Duodenal mucosa (tissue), 2 donors: Measurements from ENCODE around the gene KCNIP4.

Experiments
- H3K27ac ChIP-seq: one replicate; pipeline ENCODE4 v1.7.0; 2013; ENCODE audit warnings: low read depth, low read length
- H3K27me3 ChIP-seq, 2 donors: one replicate each; pipeline ENCODE4 v1.7.0; 2013; ENCODE audit warnings: low read length in 2 of 2, control low read depth in 1 of 2; ENCODE audit not compliant: insufficient read depth in 2 of 2, control insufficient read depth in 1 of 2
- H3K36me3 ChIP-seq, 2 donors: one replicate each; pipeline ENCODE4 v1.7.0; 2013; ENCODE audit warnings: low read length in 2 of 2, control low read depth in 1 of 2; ENCODE audit not compliant: insufficient read depth in 2 of 2, control insufficient read depth in 1 of 2
- H3K4me1 ChIP-seq, 2 donors: one replicate each; pipeline ENCODE4 v1.7.0; 2013; ENCODE audit warnings: low read length in 2 of 2, control low read depth in 1 of 2; ENCODE audit not compliant: insufficient read depth in 2 of 2, control insufficient read depth in 1 of 2
- H3K4me3 ChIP-seq, 2 donors: one replicate each; pipeline ENCODE4 v1.7.0; 2013; ENCODE audit warnings: low read length in 2 of 2, low read depth in 1 of 2
- H3K9ac ChIP-seq, 2 donors: one replicate each; pipeline ENCODE4 v1.7.0; 2013; ENCODE audit warnings: low read length in 2 of 2, low read depth in 1 of 2
- H3K9me3 ChIP-seq, 2 donors: one replicate each; pipeline ENCODE4 v1.7.0; 2013; ENCODE audit warnings: low read length in 2 of 2, control low read depth in 1 of 2; ENCODE audit not compliant: control insufficient read depth in 1 of 2

KCNIP4 gene

GRCh38 chr4:21155367-21155766 is 793.2 kb downstream of the KCNIP4 start:
- no peaks in the 10 kb centered on the region for H3K4me1 ChIP-seq
- no peak overlapping the region for H3K27ac ChIP-seq
- no peaks in the 10 kb centered on the region for H3K27me3 ChIP-seq
- H3K36me3 ChIP-seq, result no peaks in the 10 kb centered on the region
- H3K9me3 ChIP-seq, result no peaks in the 10 kb centered on the region
- no peak overlapping the region for H3K4me3 ChIP-seq
- H3K9ac ChIP-seq, result no peak overlapping the region

DNA sequence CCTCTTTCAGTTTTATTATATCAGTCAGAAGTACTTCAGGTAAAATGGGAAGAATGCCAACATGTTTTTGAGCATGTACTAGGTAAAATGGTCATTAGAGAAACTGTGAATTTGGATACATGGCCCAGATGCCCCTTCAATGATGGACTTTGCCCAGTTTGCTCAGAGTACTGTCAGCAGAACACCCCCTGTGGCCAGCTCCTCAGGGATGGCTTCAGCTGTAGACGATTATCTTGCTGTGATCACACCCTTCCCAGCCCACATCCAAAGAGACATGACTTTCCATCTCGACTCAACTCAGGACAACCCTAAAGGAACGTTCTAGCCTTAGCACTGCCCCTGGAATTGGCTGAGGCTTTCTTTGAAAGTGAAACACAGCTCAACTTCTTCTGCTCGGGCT is 809.2 kb downstream of the KCNIP4 start:
- H3K4me3 ChIP-seq, result no peak overlapping the region
- no peaks in the 10 kb centered on the region for H3K4me1 ChIP-seq
- H3K9me3 ChIP-seq, result no peaks in the 10 kb centered on the region
- H3K9ac ChIP-seq, result no peak overlapping the region
- H3K27me3 ChIP-seq, result no peaks in the 10 kb centered on the region
- no peak overlapping the region for H3K27ac ChIP-seq
- H3K36me3 ChIP-seq, result no peaks in the 10 kb centered on the region

DNA sequence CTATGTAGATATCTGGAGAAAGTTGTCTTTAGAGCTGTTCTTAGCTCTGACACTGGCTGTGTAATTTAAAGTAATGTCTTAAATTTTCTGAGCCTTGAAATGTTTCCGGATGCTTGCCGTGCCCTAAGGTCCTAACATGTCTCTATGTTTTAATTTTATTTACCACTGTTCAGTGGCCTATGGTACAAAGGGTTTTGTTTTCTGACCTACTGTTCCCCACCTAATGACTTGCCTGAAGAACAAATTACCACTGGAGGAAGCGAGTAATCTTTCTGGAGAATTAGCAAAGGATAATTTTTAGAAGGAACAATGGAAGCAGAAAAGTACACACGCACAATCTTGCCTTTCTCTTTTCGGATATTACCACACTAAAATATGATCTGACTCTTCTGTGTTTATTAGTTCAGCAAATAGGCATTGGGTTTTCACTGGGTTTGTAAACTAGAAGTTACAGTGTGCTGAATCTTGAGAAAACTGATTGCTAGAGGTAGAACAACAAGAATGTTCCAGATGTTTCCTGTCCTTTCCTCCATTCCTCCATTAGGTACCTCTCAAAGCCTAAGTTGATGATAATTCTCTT is 812.4 kb downstream of the KCNIP4 start:
- no peaks in the 10 kb centered on the region for H3K27me3 ChIP-seq
- H3K9ac ChIP-seq, result no peak overlapping the region
- no peaks in the 10 kb centered on the region for H3K36me3 ChIP-seq

DNA sequence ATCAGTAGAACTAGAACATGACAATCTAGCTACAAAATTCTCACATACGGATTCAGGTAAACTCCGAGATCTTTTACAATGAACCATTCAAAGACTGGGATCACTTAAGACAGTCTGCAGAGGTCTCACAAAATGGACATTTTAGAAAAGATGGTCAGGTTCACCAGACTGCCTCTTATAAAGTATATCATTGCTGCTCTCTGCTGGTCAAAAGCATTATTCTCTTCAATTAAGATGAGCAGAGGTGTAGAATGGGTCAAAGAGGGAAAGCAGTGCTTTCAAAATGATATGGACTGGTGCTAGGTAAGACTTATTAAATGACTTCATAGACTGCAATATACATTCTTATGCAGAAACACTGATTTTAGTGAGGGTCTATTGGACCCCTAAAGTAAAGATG is 813.6 kb downstream of the KCNIP4 start:
- Histone ChIP-seq H3K4me1 (no peaks in the 10 kb centered on the region), H3K27ac (no peak overlapping the region), H3K27me3 (no peaks in the 10 kb centered on the region), H3K9ac (no peak overlapping the region), H3K9me3 (no peaks in the 10 kb centered on the region), H3K4me3 (no peak overlapping the region), H3K36me3 (no peaks in the 10 kb centered on the region)

More for the DNA sequence above, 812.4 kb downstream of the KCNIP4 start:
- no peak overlapping the region for H3K4me3 ChIP-seq
- no peak overlapping the region for H3K27ac ChIP-seq
- H3K4me1 ChIP-seq, result no peaks in the 10 kb centered on the region
- H3K9me3 ChIP-seq, result no peaks in the 10 kb centered on the region

GRCh38 chr4:21130606-21131005 is 818.0 kb downstream of the KCNIP4 start:
- Histone ChIP-seq H3K4me1 (no peaks in the 10 kb centered on the region), H3K9me3 (no peaks in the 10 kb centered on the region), H3K9ac (no peak overlapping the region), H3K4me3 (no peak overlapping the region), H3K27me3 (no peaks in the 10 kb centered on the region), H3K36me3 (no peaks in the 10 kb centered on the region), H3K27ac (no peak overlapping the region)

- Histone ChIP-seq H3K27ac (no peak overlapping the region), H3K27me3 (no peaks in the 10 kb centered on the region), H3K4me3 (no peak overlapping the region), H3K9me3 (no peaks in the 10 kb centered on the region), H3K9ac (no peak overlapping the region), H3K4me1 (no peaks in the 10 kb centered on the region), H3K36me3 (no peaks in the 10 kb centered on the region)
Observed at GRCh38 chr4:21126014-21126512, 822.5 kb downstream of the KCNIP4 start.

DNA sequence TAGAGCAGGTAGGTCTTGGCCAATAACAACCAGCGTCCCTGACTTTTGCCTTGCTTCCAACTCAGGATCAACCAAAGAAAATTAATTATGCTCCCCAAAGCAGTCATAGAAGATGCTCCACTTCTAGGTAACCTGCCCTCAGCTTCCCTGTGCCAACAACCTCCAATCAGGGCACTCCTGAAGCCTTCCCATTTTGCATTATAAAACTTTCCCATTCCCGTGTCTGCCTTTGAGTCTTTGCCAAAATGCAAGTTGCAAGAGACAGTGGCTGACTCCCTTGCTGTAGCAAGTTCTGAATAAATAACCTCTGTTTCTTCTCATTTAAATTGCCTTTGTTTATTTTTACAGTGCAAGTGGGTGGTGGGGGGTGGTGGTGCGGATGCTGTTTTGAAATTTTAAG is 830.3 kb downstream of the KCNIP4 start:
- Histone ChIP-seq H3K9me3 (no peaks in the 10 kb centered on the region), H3K27ac (no peak overlapping the region), H3K4me3 (no peak overlapping the region), H3K4me1 (no peaks in the 10 kb centered on the region), H3K27me3 (no peaks in the 10 kb centered on the region), H3K9ac (no peak overlapping the region), H3K36me3 (no peaks in the 10 kb centered on the region)

DNA sequence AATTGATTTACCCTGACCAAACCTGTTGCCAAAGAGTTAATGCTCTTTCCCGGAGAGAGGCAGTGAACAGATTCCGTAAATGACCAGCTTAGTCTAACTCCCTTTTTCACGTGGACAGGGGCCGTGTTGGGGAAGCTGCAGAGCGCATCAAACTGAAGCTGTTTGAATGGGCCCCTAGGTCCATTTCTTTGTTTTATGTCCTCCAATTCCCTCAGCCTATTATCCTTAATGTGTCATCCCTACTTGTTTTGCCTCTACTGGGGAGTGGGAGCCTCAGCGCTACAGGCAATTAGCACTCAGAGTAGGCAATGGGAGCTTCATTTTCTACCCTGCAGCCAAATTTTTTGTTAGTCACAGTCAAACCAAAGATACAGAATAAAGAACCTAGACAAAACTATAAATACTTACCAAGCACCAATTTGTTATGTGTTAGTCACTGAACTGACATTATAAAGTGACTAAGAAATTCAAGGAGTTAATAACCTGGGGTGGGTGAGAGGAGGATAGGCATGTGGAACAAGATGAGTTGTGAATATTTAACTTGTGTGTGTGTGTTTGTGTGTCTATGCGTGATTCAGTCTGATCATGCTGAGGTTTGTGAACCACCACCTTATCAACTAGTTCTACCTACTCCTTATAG is 830.9 kb downstream of the KCNIP4 start:
- Histone ChIP-seq H3K27me3 (no peaks in the 10 kb centered on the region), H3K9ac (no peak overlapping the region), H3K36me3 (no peaks in the 10 kb centered on the region), H3K4me1 (no peaks in the 10 kb centered on the region), H3K9me3 (no peaks in the 10 kb centered on the region), H3K27ac (no peak overlapping the region), H3K4me3 (no peak overlapping the region)

DNA sequence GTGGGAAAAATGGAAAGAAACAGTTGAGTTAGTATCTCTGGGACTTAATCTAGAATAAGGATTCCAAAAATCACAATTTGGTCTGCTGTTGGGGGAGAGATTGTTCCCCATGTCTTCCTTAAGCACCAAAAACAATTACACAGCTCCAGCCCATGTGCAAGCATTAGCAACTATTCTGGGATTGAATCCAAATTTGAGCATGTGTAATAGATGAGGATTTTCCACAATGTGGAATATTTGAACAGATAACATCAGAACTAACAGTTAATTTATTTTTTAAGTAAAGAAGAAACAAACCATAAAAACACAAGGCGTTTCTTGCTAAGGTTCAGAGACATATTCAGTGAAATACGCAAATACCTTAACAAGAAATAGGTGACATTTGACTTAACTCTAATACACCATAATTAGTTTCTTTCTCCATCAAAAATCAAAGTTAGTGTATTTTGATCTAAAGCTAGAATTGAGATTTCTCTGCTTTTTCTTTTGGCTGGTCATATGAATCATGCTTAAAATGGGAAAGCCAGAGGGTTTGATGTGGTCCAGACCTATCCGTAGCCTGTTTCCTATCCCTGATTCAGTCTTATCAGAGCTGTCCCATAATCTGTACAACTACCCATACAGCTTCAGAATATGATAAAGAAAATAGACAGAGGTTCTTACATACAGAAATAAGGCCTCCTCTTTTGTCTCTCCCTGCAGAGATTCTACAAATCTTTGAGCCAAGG is 834.9 kb downstream of the KCNIP4 start:
- no peak overlapping the region for H3K9ac ChIP-seq
- no peaks in the 10 kb centered on the region for H3K36me3 ChIP-seq
- no peak overlapping the region for H3K27ac ChIP-seq
- H3K4me1 ChIP-seq, result no peaks in the 10 kb centered on the region
- no peaks in the 10 kb centered on the region for H3K9me3 ChIP-seq
- H3K4me3 ChIP-seq, result no peak overlapping the region
- no peaks in the 10 kb centered on the region for H3K27me3 ChIP-seq

- Histone ChIP-seq H3K4me3 (no peak overlapping the region), H3K4me1 (no peaks in the 10 kb centered on the region), H3K9ac (no peak overlapping the region), H3K9me3 (no peaks in the 10 kb centered on the region), H3K27ac (no peak overlapping the region), H3K27me3 (no peaks in the 10 kb centered on the region), H3K36me3 (no peaks in the 10 kb centered on the region)
Observed at GRCh38 chr4:21102667-21103066, 845.9 kb downstream of the KCNIP4 start.
